HG03558 (cell line): Measurements from ENCODE around the gene NTNG2.

Experiments used
- ATAC-seq: cut with Tn5 transposase; IDR thresholded peaks from one replicate; pipeline ENCODE4 v1.9.1; 2021; ENCODE audit warnings: moderate number of reproducible peaks; ENCODE audit not compliant: unreplicated experiment; ENCODE audit errors: extremely low read depth

NTNG2 gene

DNA sequence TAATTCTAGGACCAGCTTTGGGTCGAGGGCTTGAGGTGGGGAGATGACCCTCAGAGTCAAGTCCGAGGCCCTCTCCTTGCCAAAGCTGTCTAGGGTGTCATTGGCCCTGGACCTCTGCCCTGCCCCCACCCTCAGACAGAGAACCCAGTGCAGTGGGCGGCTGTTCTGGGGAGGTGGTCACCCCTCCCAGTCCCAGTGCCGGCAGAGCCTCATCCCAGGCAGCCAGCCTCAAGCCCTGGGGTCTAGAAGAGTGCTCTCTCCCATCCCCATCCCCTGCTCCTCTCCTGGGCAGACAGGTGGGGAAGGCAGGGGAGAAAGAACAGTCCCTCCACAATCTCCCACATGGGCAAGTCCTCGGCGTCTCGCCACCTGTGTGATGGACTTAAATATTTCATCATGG lies 7.0 kb downstream of the NTNG2 start:
- ATAC-seq, result no peak

- ATAC-seq, result no peak
These were observed 8.0 kb downstream of the NTNG2 start for GRCh38 chr9:132169672-132170392.

GRCh38 chr9:132171702-132172101 lies 9.8 kb downstream of the NTNG2 start:
- ATAC-seq, result no peak

- ATAC-seq, result no peak
These were observed 10.3 kb downstream of the NTNG2 start for GRCh38 chr9:132172185-132172584.

- no peak for ATAC-seq
These were observed 13.6 kb downstream of the NTNG2 start for GRCh38 chr9:132175431-132175830.

DNA sequence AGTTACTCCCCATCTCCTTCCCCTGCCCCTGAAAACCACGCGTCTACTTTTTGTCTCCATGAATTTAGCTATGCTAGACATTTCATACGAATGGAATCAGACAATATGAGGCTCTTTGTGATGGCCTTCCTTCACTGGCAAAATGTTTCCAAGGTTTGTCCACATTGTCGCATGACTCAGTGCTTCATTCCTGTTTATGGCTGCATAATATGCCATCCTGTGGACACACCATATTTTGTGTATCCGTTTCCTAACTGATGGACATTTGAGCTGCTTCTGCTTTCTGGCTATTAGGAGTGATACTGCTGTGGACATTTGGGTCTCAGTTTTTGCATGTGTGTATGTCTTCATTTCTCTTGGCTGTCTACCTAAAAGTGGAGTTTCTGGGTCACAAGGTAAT lies 14.5 kb downstream of the NTNG2 start:
- no peak for ATAC-seq

DNA sequence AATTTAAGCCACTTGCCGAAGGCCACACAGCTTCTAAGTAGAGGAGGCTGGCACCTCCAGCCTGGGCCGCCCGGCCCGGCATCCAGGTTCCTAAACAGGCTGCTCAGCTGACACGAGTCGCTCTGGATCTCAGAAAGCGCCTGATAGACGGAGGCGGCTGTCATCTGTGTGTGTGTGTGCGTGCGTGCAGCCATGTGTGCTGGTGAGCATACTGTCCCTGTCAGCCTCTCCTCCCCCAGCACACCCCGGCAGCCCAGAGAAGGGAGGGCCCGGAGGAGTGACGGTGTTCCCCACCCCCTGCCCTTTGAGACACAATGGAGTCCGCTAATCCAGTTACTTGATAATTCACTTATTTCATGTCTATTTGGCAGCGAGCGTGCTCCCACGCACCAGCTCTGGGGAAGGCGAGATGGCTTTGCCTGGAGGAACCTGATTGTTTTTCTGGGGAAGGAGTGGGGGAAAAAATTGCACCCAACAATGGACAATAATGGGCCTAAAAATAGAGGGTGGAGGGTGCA lies 20.0 kb downstream of the NTNG2 start:
- no peak for ATAC-seq

- ATAC-seq, result no peak
These were observed 20.6 kb downstream of the NTNG2 start for GRCh38 chr9:132182314-132183091.

DNA sequence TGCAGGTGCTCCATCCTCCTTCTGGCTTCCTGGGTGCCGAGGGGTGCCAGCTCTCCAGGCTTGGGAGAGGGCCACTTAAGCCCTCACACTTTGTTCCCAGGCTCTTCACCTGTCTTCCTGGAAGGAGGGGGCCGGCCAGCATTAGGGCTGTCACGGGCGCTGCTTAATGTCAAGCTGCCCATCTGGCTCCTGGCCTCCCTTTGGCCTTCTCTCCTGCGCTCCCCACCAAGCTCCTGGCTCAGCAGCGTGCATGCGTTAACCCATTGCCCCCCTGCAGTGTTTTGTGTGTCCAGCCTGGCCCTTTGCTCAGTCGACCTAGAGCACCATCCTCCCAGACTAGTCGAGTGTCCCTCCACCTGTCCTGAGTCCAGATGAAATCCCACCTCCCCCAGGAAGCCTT lies 21.3 kb downstream of the NTNG2 start:
- no peak for ATAC-seq

GRCh38 chr9:132183715-132184114 lies 21.9 kb downstream of the NTNG2 start:
- ATAC-seq, result no peak

GRCh38 chr9:132184124-132184523 lies 22.3 kb downstream of the NTNG2 start:
- ATAC-seq, result no peak

GRCh38 chr9:132185073-132186009 lies 23.5 kb downstream of the NTNG2 start:
- no peak for ATAC-seq

- ATAC-seq, result no peak
These were observed 25.3 kb downstream of the NTNG2 start for GRCh38 chr9:132187121-132187620.

DNA sequence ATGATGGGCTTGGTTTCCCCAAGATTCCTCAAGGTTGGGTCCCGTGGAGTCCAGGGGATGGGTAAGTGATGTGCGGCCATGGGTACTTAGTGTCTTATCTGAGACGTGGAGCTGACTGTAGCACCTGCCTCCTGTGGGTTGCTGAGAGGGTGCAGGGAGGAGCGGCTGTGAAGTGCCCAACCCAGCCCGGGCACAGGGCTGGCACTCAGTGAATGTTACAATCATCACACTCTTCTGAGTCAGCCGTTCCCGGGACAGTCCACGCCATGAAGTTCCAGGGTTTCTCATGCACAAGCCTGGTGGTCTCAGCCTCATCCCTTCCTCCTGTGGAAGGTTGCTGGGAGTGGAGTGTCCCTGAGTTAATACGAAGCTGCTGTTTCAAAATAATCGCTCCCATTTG lies 29.1 kb downstream of the NTNG2 start:
- ATAC-seq, result no peak

DNA sequence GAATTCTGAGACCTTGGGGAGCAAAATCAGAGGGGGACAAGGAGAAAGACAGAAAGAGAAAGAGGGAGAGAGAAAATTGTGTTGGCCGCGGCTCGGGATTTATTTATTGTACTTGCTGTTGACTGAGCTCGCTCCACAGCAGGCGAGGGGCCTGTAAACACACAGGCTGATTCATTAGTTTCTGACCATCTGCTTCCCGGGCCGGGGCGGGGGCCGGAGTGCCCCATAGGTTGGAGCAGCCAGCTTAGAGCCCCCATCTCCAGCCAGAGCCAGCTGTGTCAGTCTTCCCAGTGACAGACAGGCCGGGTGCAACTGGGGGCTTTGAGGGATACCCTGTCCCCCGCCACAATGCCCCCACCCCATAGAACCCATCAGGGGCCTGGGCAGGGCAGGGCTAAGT lies 30.9 kb downstream of the NTNG2 start:
- no peak for ATAC-seq

DNA sequence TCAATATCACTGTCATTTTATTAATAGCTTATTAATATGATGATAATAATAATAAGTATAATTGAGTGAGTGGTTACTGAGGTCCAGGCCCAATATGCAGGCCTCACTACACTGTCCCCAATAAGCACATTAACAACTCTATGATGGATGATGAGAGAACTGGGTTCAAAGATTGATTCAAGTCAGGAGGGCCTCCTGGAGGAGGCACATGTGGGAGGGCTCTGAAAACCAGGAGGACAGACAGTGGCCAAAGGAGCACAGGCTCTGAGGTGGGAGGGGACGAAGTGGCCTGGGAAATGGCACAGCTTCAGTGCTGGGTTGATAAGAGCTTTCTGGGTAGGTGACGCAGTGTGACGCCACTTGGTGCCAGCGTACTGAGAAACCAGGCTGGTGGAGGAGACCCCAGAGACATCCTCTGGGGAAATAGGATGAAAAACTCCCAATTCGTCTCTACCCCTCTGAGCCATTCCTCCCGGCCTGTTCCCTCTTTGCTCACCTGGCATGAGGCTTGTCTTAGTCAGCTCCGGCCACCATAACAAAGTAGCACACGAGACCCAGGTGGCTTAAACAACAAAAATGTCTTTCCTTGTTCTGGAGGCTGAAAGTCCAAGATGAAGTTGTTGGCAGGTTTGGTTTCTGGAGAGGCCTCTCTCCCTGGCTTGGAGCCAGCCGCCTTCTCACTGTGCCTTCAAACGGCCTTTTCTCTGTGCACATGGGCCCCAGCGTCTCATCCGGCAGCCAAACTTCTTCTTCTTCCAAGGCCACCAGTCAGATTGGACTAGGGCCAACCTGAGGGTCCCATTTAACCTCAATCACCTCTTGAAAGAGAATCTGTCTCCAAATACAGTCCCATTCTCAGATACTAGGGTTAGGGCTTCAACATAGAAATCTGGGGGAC lies 31.6 kb downstream of the NTNG2 start:
- no peak for ATAC-seq

GRCh38 chr9:132194508-132194907 lies 32.6 kb downstream of the NTNG2 start:
- ATAC-seq, result no peak

DNA sequence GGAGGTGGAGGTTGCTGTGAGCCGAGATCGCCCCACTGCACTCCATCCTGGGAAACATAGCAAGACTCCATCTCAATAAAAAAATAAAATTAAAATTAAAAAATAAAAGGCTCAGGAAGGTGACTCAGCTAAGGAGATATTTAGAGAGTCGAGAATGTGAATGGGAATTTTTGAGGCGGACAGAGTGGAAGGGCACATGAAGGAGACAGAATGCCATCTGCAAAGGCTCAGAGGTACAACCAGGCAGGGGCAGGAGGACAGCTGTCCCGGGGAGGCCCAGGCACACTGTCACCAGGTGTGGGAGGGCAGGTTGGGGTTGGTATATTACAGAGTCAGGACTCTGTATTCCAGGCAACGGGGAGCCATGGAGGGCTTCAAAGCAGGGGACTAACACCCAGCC lies 35.5 kb downstream of the NTNG2 start:
- no peak for ATAC-seq

DNA sequence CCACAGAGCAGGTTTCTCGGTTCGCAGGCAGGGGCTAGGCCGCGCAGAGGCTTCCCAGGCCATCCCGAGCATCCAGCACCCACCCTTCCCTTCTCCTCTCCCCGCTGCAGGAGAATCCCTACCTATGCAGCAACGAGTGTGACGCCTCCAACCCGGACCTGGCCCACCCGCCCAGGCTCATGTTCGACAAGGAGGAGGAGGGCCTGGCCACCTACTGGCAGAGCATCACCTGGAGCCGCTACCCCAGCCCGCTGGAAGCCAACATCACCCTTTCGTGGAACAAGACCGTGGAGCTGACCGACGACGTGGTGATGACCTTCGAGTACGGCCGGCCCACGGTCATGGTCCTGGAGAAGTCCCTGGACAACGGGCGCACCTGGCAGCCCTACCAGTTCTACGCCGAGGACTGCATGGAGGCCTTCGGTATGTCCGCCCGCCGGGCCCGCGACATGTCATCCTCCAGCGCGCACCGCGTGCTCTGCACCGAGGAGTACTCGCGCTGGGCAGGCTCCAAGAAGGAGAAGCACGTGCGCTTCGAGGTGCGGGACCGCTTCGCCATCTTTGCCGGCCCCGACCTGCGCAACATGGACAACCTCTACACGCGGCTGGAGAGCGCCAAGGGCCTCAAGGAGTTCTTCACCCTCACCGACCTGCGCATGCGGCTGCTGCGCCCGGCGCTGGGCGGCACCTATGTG lies 36.1 kb downstream of the NTNG2 start:
- no peak for ATAC-seq
